Type B pancreatic cell (in vitro differentiated cells): ENCODE results near the gene GRK3. TPM values are rescaled to one million over a fixed set of nuclear protein-coding genes. Genes with fewer than 3 reads are reported as not detected.
"Not testable (repeated sequence)": the region's sequence is repeated elsewhere in the genome, so short reads cannot be mapped to it uniquely, and the experiment has no call there.

ENCODE experiments used
- DNase-seq: peaks from one replicate; pipeline ENCODE4 v3.0.0; 2021; ENCODE audit warnings: mixed read lengths; ENCODE audit not compliant: unreplicated experiment; ENCODE audit errors: extremely low spot score
- H3K27ac Mint-ChIP-seq: 2 replicates; pipeline ENCODE4 v1.8.0; 2021; ENCODE audit warnings: mild to moderate bottlenecking, mixed read lengths
- H3K27me3 Mint-ChIP-seq: 2 replicates; pipeline ENCODE4 v1.8.0; 2021; ENCODE audit warnings: mixed read lengths
- H3K36me3 Mint-ChIP-seq: 2 replicates; pipeline ENCODE4 v1.8.0; 2021; ENCODE audit warnings: mixed read lengths
- H3K4me1 Mint-ChIP-seq: one replicate; pipeline ENCODE4 v1.8.0; 2021; ENCODE audit warnings: mixed read lengths; ENCODE audit not compliant: unreplicated experiment
- H3K4me3 Mint-ChIP-seq: 2 replicates; pipeline ENCODE4 v1.8.0; 2021; ENCODE audit warnings: mild to moderate bottlenecking, mixed read lengths
- H3K9me3 Mint-ChIP-seq: 2 replicates; pipeline ENCODE4 v1.8.0; 2021; ENCODE audit warnings: mixed read lengths
- total RNA-seq: library from RNA; stranded (reverse); gene quantifications from 2 replicates; pipeline ENCODE4 v1.2.1, GENCODE V29; 2021; ENCODE audit warnings: low replicate concordance
- TF ChIP-seq, protein P1 (sequence below): fragments of 200-600 bp; sonication (generic); conservative IDR thresholded peaks from 2 replicates; pipeline ENCODE4 v1.5.0; 2021; ENCODE audit warnings: antibody characterized with exemption, mild to moderate bottlenecking

Gene GRK3
- total RNA-seq, 1 donor from 2014 or later = 14.0 TPM

DNA sequence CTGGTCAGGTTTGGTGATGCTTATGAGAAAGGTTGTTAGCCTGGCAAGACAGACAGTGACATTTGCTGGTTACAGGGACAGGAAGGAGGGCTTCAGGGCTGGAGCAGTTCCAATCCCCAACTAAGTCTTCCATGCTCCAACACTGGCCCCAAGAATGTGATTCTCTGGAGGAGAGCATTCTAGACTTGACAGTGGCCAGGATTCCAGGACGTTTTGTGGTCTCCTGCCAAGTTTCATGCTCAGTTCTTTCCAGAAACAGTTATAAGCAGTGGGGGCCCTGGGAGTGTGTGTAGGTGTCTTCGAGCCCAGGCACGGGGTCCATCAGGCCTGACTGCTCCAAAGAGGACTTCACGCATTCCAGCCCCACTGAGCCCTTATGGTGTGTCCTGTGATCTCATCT lies 8.9 kb upstream of the GRK3 start:
- TF ChIP-seq, protein P1, sequence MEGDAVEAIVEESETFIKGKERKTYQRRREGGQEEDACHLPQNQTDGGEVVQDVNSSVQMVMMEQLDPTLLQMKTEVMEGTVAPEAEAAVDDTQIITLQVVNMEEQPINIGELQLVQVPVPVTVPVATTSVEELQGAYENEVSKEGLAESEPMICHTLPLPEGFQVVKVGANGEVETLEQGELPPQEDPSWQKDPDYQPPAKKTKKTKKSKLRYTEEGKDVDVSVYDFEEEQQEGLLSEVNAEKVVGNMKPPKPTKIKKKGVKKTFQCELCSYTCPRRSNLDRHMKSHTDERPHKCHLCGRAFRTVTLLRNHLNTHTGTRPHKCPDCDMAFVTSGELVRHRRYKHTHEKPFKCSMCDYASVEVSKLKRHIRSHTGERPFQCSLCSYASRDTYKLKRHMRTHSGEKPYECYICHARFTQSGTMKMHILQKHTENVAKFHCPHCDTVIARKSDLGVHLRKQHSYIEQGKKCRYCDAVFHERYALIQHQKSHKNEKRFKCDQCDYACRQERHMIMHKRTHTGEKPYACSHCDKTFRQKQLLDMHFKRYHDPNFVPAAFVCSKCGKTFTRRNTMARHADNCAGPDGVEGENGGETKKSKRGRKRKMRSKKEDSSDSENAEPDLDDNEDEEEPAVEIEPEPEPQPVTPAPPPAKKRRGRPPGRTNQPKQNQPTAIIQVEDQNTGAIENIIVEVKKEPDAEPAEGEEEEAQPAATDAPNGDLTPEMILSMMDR = no peak
- no peak overlapping the region for H3K27ac Mint-ChIP-seq
- H3K4me1 Mint-ChIP-seq = peaks cover 11% of the 10 kb centered on the region
- DNase-seq = no peak
- H3K4me3 Mint-ChIP-seq = no peak overlapping the region
- H3K27me3 Mint-ChIP-seq = peaks cover 9% of the 10 kb centered on the region
- H3K9me3 Mint-ChIP-seq = no peaks in the 10 kb centered on the region
- no peaks in the 10 kb centered on the region for H3K36me3 Mint-ChIP-seq

DNA sequence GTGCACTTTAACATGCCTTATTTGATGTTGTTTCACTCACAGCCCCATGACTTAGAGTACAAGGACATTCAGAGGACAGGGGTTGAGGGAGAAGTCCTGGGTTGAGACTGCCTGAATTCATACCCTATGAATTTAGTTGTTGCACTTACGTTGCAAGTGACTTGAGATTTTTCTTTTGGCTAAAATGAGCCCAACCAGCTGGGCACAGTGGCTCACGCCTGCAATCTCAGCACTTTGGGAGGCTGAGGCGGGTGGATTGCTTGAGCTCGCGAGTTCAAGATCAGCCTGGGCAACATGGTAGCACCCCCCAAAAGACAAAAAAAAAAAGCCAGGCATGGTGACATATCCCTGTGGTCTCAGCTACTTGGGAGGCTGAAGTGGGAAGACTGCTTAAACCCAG lies 7.3 kb upstream of the GRK3 start:
- Mint-ChIP-seq H3K27ac (no peak overlapping the region), H3K9me3 (no peaks in the 10 kb centered on the region), H3K4me3 (no peak overlapping the region), H3K27me3 (peaks cover 21% of the 10 kb centered on the region), H3K4me1 (peaks cover 19% of the 10 kb centered on the region), H3K36me3 (no peaks in the 10 kb centered on the region)
- DNase-seq = no peak
- TF ChIP-seq, protein P1 = no peak

DNA sequence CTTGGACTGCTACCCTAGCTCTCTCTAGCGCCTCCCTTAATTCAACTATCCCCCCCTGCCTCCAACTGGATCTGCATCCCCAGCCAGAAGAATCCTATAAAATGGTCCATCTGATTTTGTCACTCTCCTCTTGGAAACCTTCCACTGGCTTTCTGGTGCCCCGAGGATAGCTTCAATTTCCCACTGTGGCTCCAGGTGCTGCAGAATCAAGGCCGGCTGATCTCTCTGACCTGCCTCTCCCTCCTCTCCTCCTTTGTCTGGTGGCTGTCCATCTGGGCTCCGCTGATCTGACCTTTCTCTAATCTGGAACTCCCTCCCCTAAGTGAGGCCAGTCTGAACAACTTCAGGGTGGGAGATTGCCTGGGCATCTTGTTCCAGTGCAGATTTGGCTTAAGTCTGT lies 6.1 kb upstream of the GRK3 start:
- TF ChIP-seq, protein P1 = no peak
- peaks cover 27% of the 10 kb centered on the region for H3K27me3 Mint-ChIP-seq
- H3K4me3 Mint-ChIP-seq = no peak overlapping the region
- H3K9me3 Mint-ChIP-seq = no peaks in the 10 kb centered on the region
- DNase-seq = no peak
- H3K36me3 Mint-ChIP-seq = no peaks in the 10 kb centered on the region
- peaks cover 26% of the 10 kb centered on the region for H3K4me1 Mint-ChIP-seq
- no peak overlapping the region for H3K27ac Mint-ChIP-seq

DNA sequence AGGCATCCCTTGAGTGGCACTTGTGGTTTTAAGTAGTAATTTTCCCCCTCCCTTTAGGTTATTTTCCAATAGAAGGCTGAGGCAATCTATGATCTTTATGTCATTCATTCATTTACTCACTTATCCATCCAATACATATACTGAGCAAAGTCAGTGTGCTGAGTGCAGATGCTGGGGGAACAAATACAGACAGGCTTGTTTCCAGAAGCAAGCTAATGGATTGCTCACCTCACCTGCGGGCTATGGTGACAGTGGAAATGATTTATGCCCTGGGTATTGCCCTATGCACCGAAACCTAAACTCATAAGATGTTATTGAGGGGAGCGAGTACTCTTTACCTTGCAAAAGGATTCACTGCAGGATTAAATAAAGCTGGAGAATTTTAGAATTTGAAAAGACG lies 4.6 kb upstream of the GRK3 start:
- not testable (repeated sequence) for H3K4me3 Mint-ChIP-seq, H3K27ac Mint-ChIP-seq, H3K9me3 Mint-ChIP-seq, H3K36me3 Mint-ChIP-seq, DNase-seq
- Mint-ChIP-seq H3K27me3 (peaks cover 33% of the 10 kb centered on the region), H3K4me1 (peaks cover 26% of the 10 kb centered on the region)

DNA sequence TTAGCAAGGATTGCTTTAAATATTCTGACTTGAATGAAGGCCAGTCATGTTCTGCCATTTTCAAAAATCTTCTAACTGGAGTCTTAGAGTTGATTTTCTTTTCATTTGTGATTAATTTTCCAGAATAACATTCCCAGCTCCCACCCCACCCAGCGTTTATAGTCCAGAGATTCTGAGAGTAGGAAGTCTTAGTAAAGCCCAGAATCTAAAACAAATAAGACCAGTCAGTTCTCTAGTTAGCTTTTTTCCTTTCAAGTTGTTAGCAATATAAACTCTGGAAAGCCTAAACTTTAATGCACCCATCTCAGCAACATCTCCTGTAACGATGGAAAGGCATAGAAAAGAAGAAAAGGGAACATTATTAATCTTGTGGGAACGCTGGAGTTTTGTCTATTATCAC lies 3.3 kb upstream of the GRK3 start:
- H3K4me1 Mint-ChIP-seq = peaks cover 35% of the 10 kb centered on the region
- H3K36me3 Mint-ChIP-seq, H3K27ac Mint-ChIP-seq, H3K9me3 Mint-ChIP-seq, DNase-seq, H3K4me3 Mint-ChIP-seq: not testable (repeated sequence)
- H3K27me3 Mint-ChIP-seq = peaks cover 40% of the 10 kb centered on the region

DNA sequence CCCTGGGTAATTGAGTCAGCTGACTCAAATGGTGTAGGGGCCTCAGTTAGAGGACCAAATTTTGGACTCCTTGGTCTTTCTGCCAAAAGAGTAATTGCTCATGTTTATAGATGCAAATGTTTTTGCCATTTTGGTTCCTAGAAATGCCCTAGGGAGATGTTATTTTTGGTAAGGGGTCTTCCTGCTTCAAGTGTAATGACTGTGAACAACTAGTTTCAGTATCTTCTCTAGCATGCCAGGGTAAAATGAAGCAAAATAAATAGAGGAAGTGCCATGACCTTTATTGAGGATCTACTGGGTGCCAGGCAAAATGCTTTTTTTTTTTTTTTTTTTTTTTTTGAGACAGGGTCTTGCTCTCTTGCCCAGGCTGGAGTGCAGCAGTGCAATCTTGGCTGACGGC lies 2.5 kb upstream of the GRK3 start:
- H3K4me3 Mint-ChIP-seq = not testable (repeated sequence)

DNA sequence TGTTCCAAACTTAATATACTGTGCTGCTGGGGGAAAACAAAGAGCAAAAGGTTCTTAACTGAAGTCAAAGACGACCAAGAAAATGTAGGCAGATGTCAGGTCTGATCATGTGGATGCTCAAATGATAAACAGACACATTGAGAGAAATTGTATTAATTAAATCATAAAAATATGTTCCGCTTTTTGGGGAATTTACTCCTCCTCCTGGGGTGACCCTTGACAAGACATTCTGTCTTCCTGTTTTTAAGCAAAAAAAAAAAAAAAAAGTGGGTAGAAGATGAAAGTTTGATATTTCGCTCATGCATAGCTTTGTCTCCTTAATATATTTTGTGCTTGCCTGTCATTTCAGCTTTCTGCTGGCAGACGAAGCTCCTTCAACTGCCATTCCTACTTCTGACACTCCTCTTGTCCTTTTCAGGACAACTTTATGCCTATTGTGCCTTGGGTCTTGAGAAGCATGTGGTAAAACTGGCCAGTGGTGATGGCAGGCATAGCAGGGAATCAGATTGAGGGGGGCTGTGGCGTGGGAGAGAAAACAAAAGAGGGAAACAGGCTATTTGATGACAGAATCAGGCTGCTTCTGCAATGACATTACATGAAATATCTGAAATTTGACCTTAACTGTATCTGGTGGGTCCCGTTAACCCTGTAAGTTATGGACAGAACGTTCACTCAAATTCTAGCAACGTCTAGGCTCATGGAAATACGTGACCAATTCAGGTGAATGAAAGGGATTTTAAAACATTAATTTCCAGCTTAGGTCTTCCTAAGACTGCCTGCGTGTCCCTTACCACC lies 1.3 kb upstream of the GRK3 start:
- H3K27me3 Mint-ChIP-seq = peaks cover 43% of the 10 kb centered on the region
- H3K4me1 Mint-ChIP-seq = peaks cover 53% of the 10 kb centered on the region
- not testable (repeated sequence) for H3K36me3 Mint-ChIP-seq, H3K9me3 Mint-ChIP-seq, DNase-seq
- peak overlapping the region; percentile 58 for H3K27ac Mint-ChIP-seq
- H3K4me3 Mint-ChIP-seq = peak overlapping the region; percentile 84

More for the DNA sequence above, 2.5 kb upstream of the GRK3 start:
- not testable (repeated sequence) for H3K27ac Mint-ChIP-seq, H3K9me3 Mint-ChIP-seq, H3K36me3 Mint-ChIP-seq, DNase-seq
- peaks cover 43% of the 10 kb centered on the region for H3K4me1 Mint-ChIP-seq
- H3K27me3 Mint-ChIP-seq = peaks cover 44% of the 10 kb centered on the region
